ENCODE results near the gene MEIOB.

DNA sequence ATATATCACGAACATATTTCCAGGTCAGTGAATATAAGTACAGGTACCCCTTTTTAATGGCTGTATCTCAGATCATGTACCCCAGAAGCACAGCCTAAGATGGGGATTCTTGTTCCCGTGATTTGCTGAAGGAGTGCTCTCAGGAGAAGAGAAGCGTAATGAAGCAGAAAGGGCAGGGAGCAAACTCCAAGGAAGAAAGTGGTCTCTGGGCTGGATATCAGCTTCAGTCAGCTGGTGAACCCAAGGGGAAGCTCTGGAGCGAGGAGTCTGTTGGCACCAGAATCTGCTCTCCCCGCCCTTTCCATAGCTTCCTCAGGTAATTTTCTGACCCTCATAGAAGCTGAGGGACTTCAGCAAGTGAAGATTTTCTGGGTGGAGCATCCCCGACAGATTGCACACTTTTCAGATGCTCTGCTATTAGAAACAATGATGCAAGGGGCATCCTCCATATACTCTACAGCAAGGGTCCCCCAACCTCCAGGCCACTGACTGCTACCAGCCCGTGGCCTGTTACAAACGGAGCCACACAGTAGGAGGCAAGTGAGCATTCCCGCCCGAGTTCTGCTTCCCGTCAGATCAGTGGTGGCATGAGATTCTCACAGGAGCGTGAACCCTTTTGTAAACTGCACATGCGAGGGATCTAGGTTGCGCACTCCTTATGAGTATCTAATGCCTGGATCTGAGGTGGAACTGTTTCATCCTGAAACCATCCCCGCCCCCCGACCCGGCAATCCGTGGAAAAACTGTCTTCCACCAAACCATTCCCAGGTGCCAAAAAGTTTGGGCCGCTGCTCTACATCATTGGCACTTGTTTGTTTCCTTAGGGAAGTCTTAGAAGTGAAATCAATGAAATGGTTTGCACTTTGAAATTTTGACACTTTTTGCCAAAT, 40.5 kb downstream of the MEIOB start:
- no peak for TF ChIP-seq RARB (CRISPR knock-in tag; IDR thresholded peaks at IDR 0.05)
- TF ChIP-seq, protein P1, sequence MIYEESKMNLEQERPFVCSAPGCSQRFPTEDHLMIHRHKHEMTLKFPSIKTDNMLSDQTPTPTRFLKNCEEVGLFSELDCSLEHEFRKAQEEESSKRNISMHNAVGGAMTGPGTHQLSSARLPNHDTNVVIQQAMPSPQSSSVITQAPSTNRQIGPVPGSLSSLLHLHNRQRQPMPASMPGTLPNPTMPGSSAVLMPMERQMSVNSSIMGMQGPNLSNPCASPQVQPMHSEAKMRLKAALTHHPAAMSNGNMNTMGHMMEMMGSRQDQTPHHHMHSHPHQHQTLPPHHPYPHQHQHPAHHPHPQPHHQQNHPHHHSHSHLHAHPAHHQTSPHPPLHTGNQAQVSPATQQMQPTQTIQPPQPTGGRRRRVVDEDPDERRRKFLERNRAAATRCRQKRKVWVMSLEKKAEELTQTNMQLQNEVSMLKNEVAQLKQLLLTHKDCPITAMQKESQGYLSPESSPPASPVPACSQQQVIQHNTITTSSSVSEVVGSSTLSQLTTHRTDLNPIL (CRISPR knock-in tag; IDR thresholded peaks at IDR 0.05; ENCODE audit: low read depth), result no peak
